ENCODE measurements around the gene LZIC. TPM values are rescaled to one million over a fixed set of nuclear protein-coding genes. Genes with fewer than 3 reads are reported as not detected.

LZIC gene
- total RNA-seq, 2 experiments from 2014 or later: 23.9 to 24.2 TPM

- Mint-ChIP-seq H3K36me3 (ENCODE audit: low read depth) (no peaks in the 10 kb centered on the region), H3K27ac (no peak overlapping the region), H3K4me1 (ENCODE audit: low read depth) (peaks cover 17% of the 10 kb centered on the region), H3K9me3 (no peaks in the 10 kb centered on the region), H3K27me3 (no peaks in the 10 kb centered on the region), H3K4me3 (no peak overlapping the region)
- intact Hi-C loops (cut with micrococcal nuclease): no loop called here
- DNase-seq: no peak
- POLR2A ChIA-PET: interaction anchor here (1.6 kb wide), 1 partner anchor 26 kb away, joined by 4 read pairs; no protein-coding TSS in a partner anchor
- TF ChIP-seq CTCF (IDR thresholded peaks at IDR 0.05): no peak
- ATAC-seq: no peak
- CTCF ChIA-PET: interaction anchor here (0.8 to 1.8 kb wide), 2 partner anchors 10 to 100 kb away, joined by 3 to 6 read pairs; no protein-coding TSS in a partner anchor
These were observed 58.4 kb downstream of the LZIC start for GRCh38 chr1:9884805-9885204.

GRCh38 chr1:9883585-9884449 is 59.4 kb downstream of the LZIC start:
- Mint-ChIP-seq H3K4me3 (no peak overlapping the region), H3K27ac (no peak overlapping the region), H3K36me3 (ENCODE audit: low read depth) (no peaks in the 10 kb centered on the region), H3K9me3 (no peaks in the 10 kb centered on the region), H3K27me3 (no peaks in the 10 kb centered on the region), H3K4me1 (ENCODE audit: low read depth) (peaks cover 17% of the 10 kb centered on the region)
- intact Hi-C loops (cut with micrococcal nuclease): no loop called here
- POLR2A ChIA-PET: interaction anchor here (0.9 to 1.6 kb wide), 3 partner anchors 10 to 27 kb away, joined by 3 to 4 read pairs (median 3); no protein-coding TSS in a partner anchor
- CTCF ChIA-PET: interaction anchor here (1.3 to 2.6 kb wide), 3 partner anchors 9 to 99 kb away, joined by 5 to 6 read pairs (median 6); no protein-coding TSS in a partner anchor
- no peak for TF ChIP-seq CTCF (IDR thresholded peaks at IDR 0.05)
- no peak for ATAC-seq
- DNase-seq: no peak

GRCh38 chr1:9882945-9883303 is 60.3 kb downstream of the LZIC start:
- CTCF ChIA-PET: interaction anchor here (1.0 to 2.6 kb wide), 3 partner anchors 11 to 98 kb away, joined by 3 to 6 read pairs (median 5); no protein-coding TSS in a partner anchor
- Mint-ChIP-seq H3K27ac (peak overlapping the region; percentile 75), H3K36me3 (ENCODE audit: low read depth) (no peaks in the 10 kb centered on the region), H3K4me3 (no peak overlapping the region), H3K27me3 (no peaks in the 10 kb centered on the region), H3K4me1 (ENCODE audit: low read depth) (peaks cover 17% of the 10 kb centered on the region), H3K9me3 (no peaks in the 10 kb centered on the region)
- TF ChIP-seq CTCF (IDR thresholded peaks at IDR 0.05): no peak
- DNase-seq (no peak), ATAC-seq (no peak)
- POLR2A ChIA-PET: interaction anchor here (0.7 kb wide), 1 partner anchor 68 kb away, joined by 3 read pairs; no protein-coding TSS in a partner anchor
- intact Hi-C loops (cut with micrococcal nuclease): no loop called here

GRCh38 chr1:9882296-9882944 is 60.8 kb downstream of the LZIC start:
- no peaks in the 10 kb centered on the region for H3K9me3 Mint-ChIP-seq
- no peaks in the 10 kb centered on the region for H3K36me3 Mint-ChIP-seq (ENCODE audit: low read depth)
- H3K4me1 Mint-ChIP-seq (ENCODE audit: low read depth): peaks cover 17% of the 10 kb centered on the region
- no peak overlapping the region for H3K4me3 Mint-ChIP-seq
- DNase-seq (peak; percentile 48), ATAC-seq (peak; percentile 82)
- POLR2A ChIA-PET: interaction anchor here (0.7 to 1.0 kb wide), 2 partner anchors 18 to 68 kb away, joined by 3 read pairs; no protein-coding TSS in a partner anchor
- H3K27me3 Mint-ChIP-seq: no peaks in the 10 kb centered on the region
- intact Hi-C loops (cut with micrococcal nuclease): no loop called here
- H3K27ac Mint-ChIP-seq: peak overlapping the region; percentile 75
- CTCF ChIA-PET: interaction anchor here (1.0 to 2.6 kb wide), 3 partner anchors 10 to 60 kb away, joined by 3 to 6 read pairs (median 4); no protein-coding TSS in a partner anchor
- TF ChIP-seq CTCF (IDR thresholded peaks at IDR 0.05): no peak

Data from activated CD8-positive, alpha-beta T cell treated with anti-CD3 and anti-CD28 coated beads for 36 hours (primary cell).